H9 (cell line): ENCODE measurements around the gene PLXNB2. TPM values are rescaled to one million over a fixed set of nuclear protein-coding genes. Genes with fewer than 3 reads are reported as not detected.

ENCODE experiments used
- DNase-seq: peaks from one replicate; pipeline ENCODE4 v3.0.0-alpha.2; 2017
- H2AFZ ChIP-seq: one replicate; pipeline ENCODE4 v1.6.1; 2013; ENCODE audit warnings: mild to moderate bottlenecking, low read length, control low read depth, moderate library complexity
- H2AK5ac ChIP-seq: 2 replicates; pipeline ENCODE4 v1.6.1; 2013; ENCODE audit warnings: low read length, control low read depth, mixed read lengths; ENCODE audit not compliant: insufficient read length
- H2BK120ac ChIP-seq: one replicate; pipeline ENCODE4 v1.6.1; 2013; ENCODE audit warnings: low read depth, mild to moderate bottlenecking, low read length, control low read depth, inconsistent platforms; ENCODE audit not compliant: poor library complexity, severe bottlenecking
- H2BK12ac ChIP-seq: 2 replicates; pipeline ENCODE4 v1.6.1; 2013; ENCODE audit warnings: low read length, control low read depth, mixed read lengths, low read depth; ENCODE audit not compliant: insufficient read length
- H2BK15ac ChIP-seq: 2 replicates; pipeline ENCODE4 v1.6.1; 2013; ENCODE audit warnings: low read depth, low read length, control low read depth
- H2BK20ac ChIP-seq: one replicate; pipeline ENCODE4 v1.6.1; 2013; ENCODE audit warnings: low read depth, mild to moderate bottlenecking, low read length, control low read depth, inconsistent platforms; ENCODE audit not compliant: poor library complexity, severe bottlenecking
- H2BK5ac ChIP-seq: 2 replicates; pipeline ENCODE4 v1.6.1; 2013; ENCODE audit warnings: low read length, control low read depth, mixed read lengths; ENCODE audit not compliant: insufficient read length
- H3K14ac ChIP-seq: 2 replicates; pipeline ENCODE4 v1.6.1; 2013; ENCODE audit warnings: low read length, control low read depth; ENCODE audit not compliant: insufficient read depth
- H3K18ac ChIP-seq: 2 replicates; pipeline ENCODE4 v1.6.1; 2013; ENCODE audit warnings: low read depth, mild to moderate bottlenecking, mixed read lengths, low read length, control low read depth; ENCODE audit not compliant: insufficient read length
- H3K23ac ChIP-seq: 2 replicates; pipeline ENCODE4 v1.6.1; 2013; ENCODE audit warnings: low read length, control low read depth, mixed read lengths, low read depth; ENCODE audit not compliant: insufficient read length
- H3K23me2 ChIP-seq: 2 replicates; pipeline ENCODE4 v1.6.1; 2013; ENCODE audit warnings: low read depth, mild to moderate bottlenecking, mixed read lengths, low read length, control low read depth; ENCODE audit not compliant: insufficient read length, poor library complexity, severe bottlenecking
- H3K27ac ChIP-seq: 2 replicates; pipeline ENCODE4 v1.5.1; 2013; ENCODE audit warnings: low read length, control low read depth, mixed read lengths, low read depth; ENCODE audit not compliant: insufficient read length
- H3K27me3 ChIP-seq: 2 replicates; pipeline ENCODE4 v1.6.1; 2013; ENCODE audit warnings: low read length, control low read depth, inconsistent platforms; ENCODE audit not compliant: insufficient read depth
- H3K4ac ChIP-seq: 2 replicates; pipeline ENCODE4 v1.6.1; 2013; ENCODE audit warnings: low read depth, mild to moderate bottlenecking, control low read depth, inconsistent platforms, low read length, moderate library complexity
- H3K4me1 ChIP-seq: 2 replicates; pipeline ENCODE4 v1.6.1; 2013; ENCODE audit warnings: low read length, control low read depth, inconsistent platforms; ENCODE audit not compliant: insufficient read depth
- H3K4me2 ChIP-seq: 2 replicates; pipeline ENCODE4 v1.6.1; 2013; ENCODE audit warnings: low read length, control low read depth, mixed read lengths; ENCODE audit not compliant: insufficient read length, insufficient read depth
- H3K56ac ChIP-seq: 2 replicates; pipeline ENCODE4 v1.6.1; 2013; ENCODE audit warnings: low read depth, mild to moderate bottlenecking, mixed read lengths, low read length, control low read depth; ENCODE audit not compliant: insufficient read length
- H3K79me1 ChIP-seq: 2 replicates; pipeline ENCODE4 v1.6.1; 2013; ENCODE audit warnings: low read depth, mild to moderate bottlenecking, moderate library complexity, low read length, control low read depth, inconsistent platforms; ENCODE audit not compliant: insufficient read depth, poor library complexity, severe bottlenecking
- H3K79me2 ChIP-seq: 2 replicates; pipeline ENCODE4 v1.6.1; 2013; ENCODE audit warnings: low read length, control low read depth, inconsistent platforms; ENCODE audit not compliant: insufficient read depth
- H3K9ac ChIP-seq: 2 replicates; pipeline ENCODE4 v1.6.1; 2013; ENCODE audit warnings: low read length, control low read depth, mixed read lengths; ENCODE audit not compliant: insufficient read length; ENCODE audit errors: extremely low read depth
- H3K9me3 ChIP-seq: one replicate; pipeline ENCODE4 v1.6.1; 2013; ENCODE audit warnings: low read depth, low read length, inconsistent platforms; ENCODE audit not compliant: control insufficient read depth
- H3T11ph ChIP-seq: one replicate; pipeline ENCODE4 v1.6.1; 2013; ENCODE audit warnings: mild to moderate bottlenecking, low read length, control low read depth, inconsistent platforms
- H4K20me1 ChIP-seq: one replicate; pipeline ENCODE4 v1.6.1; 2013; ENCODE audit not compliant: control insufficient read depth, insufficient read length, insufficient read depth
- H4K5ac ChIP-seq: 2 replicates; pipeline ENCODE4 v1.6.1; 2013; ENCODE audit warnings: low read depth, mild to moderate bottlenecking, mixed read lengths, low read length, control low read depth; ENCODE audit not compliant: insufficient read length
- H4K8ac ChIP-seq: replicated peaks from 2 replicates; pipeline ENCODE4 v1.6.1; 2013; ENCODE audit warnings: low read length, control low read depth, mixed read lengths, low read depth; ENCODE audit not compliant: insufficient read length
- H4K91ac ChIP-seq: 2 replicates; pipeline ENCODE4 v1.6.1; 2013; ENCODE audit warnings: low read depth, mild to moderate bottlenecking, moderate library complexity, mixed read lengths, low read length, control low read depth; ENCODE audit not compliant: insufficient read length
- H3K27ac Mint-ChIP-seq, 3 experiments: 2 replicates in 2 of 3; 3 replicates in 1 of 3; pipeline ENCODE4 v1.8.0; 2020 to 2021; ENCODE audit warnings: mixed read lengths in 3 of 3, mild to moderate bottlenecking in 1 of 3, moderate library complexity in 1 of 3
- H3K27me3 Mint-ChIP-seq: 2 replicates; pipeline ENCODE4 v1.8.0; 2021; ENCODE audit warnings: low read depth, mild to moderate bottlenecking, moderate library complexity, mixed read lengths
- H3K36me3 Mint-ChIP-seq, 3 experiments: 2 replicates in 2 of 3; 3 replicates in 1 of 3; pipeline ENCODE4 v1.8.0; 2020 to 2021; ENCODE audit warnings: low read depth in 3 of 3, mixed read lengths in 3 of 3; ENCODE audit not compliant: insufficient read depth in 1 of 3
- H3K4me1 Mint-ChIP-seq, 2 experiments: 2 replicates each; pipeline ENCODE4 v1.8.0; 2020; ENCODE audit warnings: mixed read lengths in 2 of 2
- H3K4me3 Mint-ChIP-seq, 2 experiments: 2 replicates in 1 of 2; 3 replicates in 1 of 2; pipeline ENCODE4 v1.8.0; 2020 to 2021; ENCODE audit warnings: mild to moderate bottlenecking in 2 of 2, mixed read lengths in 2 of 2, moderate library complexity in 1 of 2
- H3K9me3 Mint-ChIP-seq, 2 experiments: 2 replicates in 1 of 2; 3 replicates in 1 of 2; pipeline ENCODE4 v1.8.0; 2020; ENCODE audit warnings: mild to moderate bottlenecking in 2 of 2, mixed read lengths in 2 of 2, moderate library complexity in 1 of 2
- CTCF ChIP-seq: fragments of 200-600 bp; sonication (generic); conservative IDR thresholded peaks from 3 replicates; pipeline ENCODE4 v1.8.0; 2021; ENCODE audit warnings: antibody characterized with exemption, mild to moderate bottlenecking
- WGBS: extraction: QIAGEN DNeasy Blood & Tissue Kit; methylation state at CpG from one replicate; pipeline ENCODE4 v1.1.7; 2013; ENCODE audit warnings: missing lambda C conversion rate, low lambda C conversion rate, mixed read lengths; ENCODE audit not compliant: insufficient read length; ENCODE audit errors: extremely low coverage; 5-methylcytosine and 5-hydroxymethylcytosine counted together
- total RNA-seq: library from RNA; stranded (reverse); gene quantifications from 2 replicates; pipeline ENCODE4 v1.2.1, GENCODE V29; 2021

Gene PLXNB2
- total RNA-seq, 1 experiment from 2014 or later, result 87.6 TPM

- no peak overlapping the region for H2BK12ac ChIP-seq
- Mint-ChIP-seq H3K27ac (no peak overlapping the region), H3K4me3 (no peak overlapping the region), H3K36me3 (peaks cover 0 to 3% (median 0%) of the 10 kb centered on the region in 3 experiments; a peak in 2 of 7 replicates), H3K27me3 (peaks cover 13% of the 10 kb centered on the region), H3K4me1 (peaks cover 0 to 5% of the 10 kb centered on the region in 2 experiments; a peak in 1 of 4 replicates), H3K9me3 (no peaks in the 10 kb centered on the region; a peak in 1 of 5 replicates)
- no CpG with 5 or more reads among the region's 17 CpGs for WGBS
- H3K79me1 ChIP-seq, result no peaks in the 10 kb centered on the region
- no peaks in the 10 kb centered on the region for H3K9me3 ChIP-seq
- H4K20me1 ChIP-seq, result no peaks in the 10 kb centered on the region
- H3K79me2 ChIP-seq, result no peaks in the 10 kb centered on the region
- H2BK15ac ChIP-seq, result no peak overlapping the region
- H2BK20ac ChIP-seq, result no peak overlapping the region
- no peak overlapping the region for H4K8ac ChIP-seq
- H3K23me2 ChIP-seq, result peaks cover 14% of the 10 kb centered on the region
- no peak overlapping the region for H3K23ac ChIP-seq
- no peak overlapping the region for H3K4me2 ChIP-seq
- H3K56ac ChIP-seq, result no peak overlapping the region
- no peak overlapping the region for H2AK5ac ChIP-seq
- H3T11ph ChIP-seq, result no peak overlapping the region
- no peak overlapping the region for H2BK5ac ChIP-seq
- H3K14ac ChIP-seq, result no peak overlapping the region; the same call in 1 of the 2 replicates
- DNase-seq, result no peak
- H4K91ac ChIP-seq, result no peak overlapping the region
- H2AFZ ChIP-seq, result no peak overlapping the region
- no peak overlapping the region for H3K9ac ChIP-seq
- H3K27ac ChIP-seq, result no peak overlapping the region
- no peak for TF ChIP-seq CTCF
- H3K4ac ChIP-seq, result no peak overlapping the region
- no peak overlapping the region for H4K5ac ChIP-seq
- H3K27me3 ChIP-seq, result no peaks in the 10 kb centered on the region
- H3K18ac ChIP-seq, result no peak overlapping the region
- H2BK120ac ChIP-seq, result no peak overlapping the region
- no peaks in the 10 kb centered on the region for H3K4me1 ChIP-seq
Measured at GRCh38 chr22:50255607-50256006, 51.8 kb downstream of the PLXNB2 start.
